Measurements from ENCODE around the gene DCN.

DNA sequence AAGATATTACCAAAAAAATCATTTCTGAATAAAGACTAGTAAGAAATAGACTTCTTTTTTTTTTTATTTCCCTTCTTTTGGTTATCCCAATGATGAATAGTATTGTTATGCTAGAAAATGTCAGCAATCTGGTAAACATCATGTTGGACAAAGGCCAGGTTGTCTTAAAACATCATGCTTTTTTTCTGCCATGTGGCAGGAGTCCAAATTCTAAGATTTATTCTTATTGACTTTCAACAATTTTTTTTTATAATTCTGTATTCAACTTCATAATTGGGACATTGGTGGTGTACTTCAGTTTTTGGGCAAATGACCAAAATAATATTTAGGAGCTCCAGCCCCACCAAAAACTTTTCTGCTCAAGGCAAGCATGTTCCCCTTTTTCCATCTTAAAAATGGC, 10.5 kb downstream of the DCN start:
- TF ChIP-seq, protein P1, sequence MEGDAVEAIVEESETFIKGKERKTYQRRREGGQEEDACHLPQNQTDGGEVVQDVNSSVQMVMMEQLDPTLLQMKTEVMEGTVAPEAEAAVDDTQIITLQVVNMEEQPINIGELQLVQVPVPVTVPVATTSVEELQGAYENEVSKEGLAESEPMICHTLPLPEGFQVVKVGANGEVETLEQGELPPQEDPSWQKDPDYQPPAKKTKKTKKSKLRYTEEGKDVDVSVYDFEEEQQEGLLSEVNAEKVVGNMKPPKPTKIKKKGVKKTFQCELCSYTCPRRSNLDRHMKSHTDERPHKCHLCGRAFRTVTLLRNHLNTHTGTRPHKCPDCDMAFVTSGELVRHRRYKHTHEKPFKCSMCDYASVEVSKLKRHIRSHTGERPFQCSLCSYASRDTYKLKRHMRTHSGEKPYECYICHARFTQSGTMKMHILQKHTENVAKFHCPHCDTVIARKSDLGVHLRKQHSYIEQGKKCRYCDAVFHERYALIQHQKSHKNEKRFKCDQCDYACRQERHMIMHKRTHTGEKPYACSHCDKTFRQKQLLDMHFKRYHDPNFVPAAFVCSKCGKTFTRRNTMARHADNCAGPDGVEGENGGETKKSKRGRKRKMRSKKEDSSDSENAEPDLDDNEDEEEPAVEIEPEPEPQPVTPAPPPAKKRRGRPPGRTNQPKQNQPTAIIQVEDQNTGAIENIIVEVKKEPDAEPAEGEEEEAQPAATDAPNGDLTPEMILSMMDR (IDR thresholded peaks at IDR 0.05), result no peak
- TF ChIP-seq POLR2A (IDR thresholded peaks at IDR 0.05), result no peak
